SK-N-SH (cell line): Measurements from ENCODE around the gene AMPH.

Experiments
- EP300 ChIP-seq, 2 experiments: IDR thresholded peaks; 2 replicates each; pipeline versions ENCODE4 v1.4.0 to v1.6.1; 2012; ENCODE audit warnings: borderline replicate concordance in 1 of 2, low read depth in 1 of 2, low read length in 1 of 2
- NFIC ChIP-seq: IDR thresholded peaks from 2 replicates; pipeline ENCODE4 v1.4.0; 2012; ENCODE audit warnings: borderline replicate concordance
- TCF12 ChIP-seq: IDR thresholded peaks from 2 replicates; pipeline ENCODE4 v1.4.0; 2012
- TF ChIP-seq, protein P1 (sequence below): fragments of 200-600 bp; sonication (generic); IDR thresholded peaks from 2 replicates; pipeline ENCODE4 v1.6.1; 2017; ENCODE audit warnings: antibody characterized with exemption, mild to moderate bottlenecking, moderate library complexity
- TF ChIP-seq, protein P2 (sequence below): IDR thresholded peaks from 2 replicates; pipeline ENCODE4; 2012
- TF ChIP-seq, protein P3 (sequence below): IDR thresholded peaks from 2 replicates; pipeline ENCODE4 v1.6.1; 2012; ENCODE audit warnings: mild to moderate bottlenecking, low read depth, low read length, moderate library complexity

DNA sequence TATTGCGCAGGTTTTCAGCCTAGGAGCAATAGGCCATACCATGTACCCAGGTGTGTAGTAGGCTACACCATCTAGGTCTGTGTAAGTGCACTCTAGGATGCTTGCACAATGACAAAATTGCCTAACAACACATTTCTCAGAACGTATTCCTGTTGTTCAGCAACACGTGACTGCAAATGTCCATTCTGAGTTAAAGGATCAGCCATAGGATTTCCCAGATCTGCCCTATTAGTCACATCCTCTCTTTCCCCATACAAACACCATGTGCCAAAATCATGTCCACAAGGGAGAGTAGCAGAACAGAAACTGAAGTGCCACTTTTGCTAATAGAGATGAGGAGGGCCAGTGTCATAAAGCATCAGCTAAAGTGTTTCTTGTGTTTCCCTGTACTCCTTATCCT lies 42.6 kb upstream of the AMPH start:
- TF ChIP-seq, protein P1, sequence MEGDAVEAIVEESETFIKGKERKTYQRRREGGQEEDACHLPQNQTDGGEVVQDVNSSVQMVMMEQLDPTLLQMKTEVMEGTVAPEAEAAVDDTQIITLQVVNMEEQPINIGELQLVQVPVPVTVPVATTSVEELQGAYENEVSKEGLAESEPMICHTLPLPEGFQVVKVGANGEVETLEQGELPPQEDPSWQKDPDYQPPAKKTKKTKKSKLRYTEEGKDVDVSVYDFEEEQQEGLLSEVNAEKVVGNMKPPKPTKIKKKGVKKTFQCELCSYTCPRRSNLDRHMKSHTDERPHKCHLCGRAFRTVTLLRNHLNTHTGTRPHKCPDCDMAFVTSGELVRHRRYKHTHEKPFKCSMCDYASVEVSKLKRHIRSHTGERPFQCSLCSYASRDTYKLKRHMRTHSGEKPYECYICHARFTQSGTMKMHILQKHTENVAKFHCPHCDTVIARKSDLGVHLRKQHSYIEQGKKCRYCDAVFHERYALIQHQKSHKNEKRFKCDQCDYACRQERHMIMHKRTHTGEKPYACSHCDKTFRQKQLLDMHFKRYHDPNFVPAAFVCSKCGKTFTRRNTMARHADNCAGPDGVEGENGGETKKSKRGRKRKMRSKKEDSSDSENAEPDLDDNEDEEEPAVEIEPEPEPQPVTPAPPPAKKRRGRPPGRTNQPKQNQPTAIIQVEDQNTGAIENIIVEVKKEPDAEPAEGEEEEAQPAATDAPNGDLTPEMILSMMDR, result no peak
- TF ChIP-seq, protein P2, sequence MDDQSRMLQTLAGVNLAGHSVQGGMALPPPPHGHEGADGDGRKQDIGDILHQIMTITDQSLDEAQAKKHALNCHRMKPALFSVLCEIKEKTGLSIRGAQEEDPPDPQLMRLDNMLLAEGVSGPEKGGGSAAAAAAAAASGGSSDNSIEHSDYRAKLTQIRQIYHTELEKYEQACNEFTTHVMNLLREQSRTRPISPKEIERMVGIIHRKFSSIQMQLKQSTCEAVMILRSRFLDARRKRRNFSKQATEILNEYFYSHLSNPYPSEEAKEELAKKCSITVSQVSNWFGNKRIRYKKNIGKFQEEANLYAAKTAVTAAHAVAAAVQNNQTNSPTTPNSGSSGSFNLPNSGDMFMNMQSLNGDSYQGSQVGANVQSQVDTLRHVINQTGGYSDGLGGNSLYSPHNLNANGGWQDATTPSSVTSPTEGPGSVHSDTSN, result no peak
- TF ChIP-seq TCF12 (no peak), EP300 (IDR thresholded peaks at IDR 0.05; ENCODE audit: borderline replicate concordance in 1 of 2, low read depth in 1 of 2, low read length in 1 of 2) (no peak), NFIC (no peak)
- TF ChIP-seq, protein P3, sequence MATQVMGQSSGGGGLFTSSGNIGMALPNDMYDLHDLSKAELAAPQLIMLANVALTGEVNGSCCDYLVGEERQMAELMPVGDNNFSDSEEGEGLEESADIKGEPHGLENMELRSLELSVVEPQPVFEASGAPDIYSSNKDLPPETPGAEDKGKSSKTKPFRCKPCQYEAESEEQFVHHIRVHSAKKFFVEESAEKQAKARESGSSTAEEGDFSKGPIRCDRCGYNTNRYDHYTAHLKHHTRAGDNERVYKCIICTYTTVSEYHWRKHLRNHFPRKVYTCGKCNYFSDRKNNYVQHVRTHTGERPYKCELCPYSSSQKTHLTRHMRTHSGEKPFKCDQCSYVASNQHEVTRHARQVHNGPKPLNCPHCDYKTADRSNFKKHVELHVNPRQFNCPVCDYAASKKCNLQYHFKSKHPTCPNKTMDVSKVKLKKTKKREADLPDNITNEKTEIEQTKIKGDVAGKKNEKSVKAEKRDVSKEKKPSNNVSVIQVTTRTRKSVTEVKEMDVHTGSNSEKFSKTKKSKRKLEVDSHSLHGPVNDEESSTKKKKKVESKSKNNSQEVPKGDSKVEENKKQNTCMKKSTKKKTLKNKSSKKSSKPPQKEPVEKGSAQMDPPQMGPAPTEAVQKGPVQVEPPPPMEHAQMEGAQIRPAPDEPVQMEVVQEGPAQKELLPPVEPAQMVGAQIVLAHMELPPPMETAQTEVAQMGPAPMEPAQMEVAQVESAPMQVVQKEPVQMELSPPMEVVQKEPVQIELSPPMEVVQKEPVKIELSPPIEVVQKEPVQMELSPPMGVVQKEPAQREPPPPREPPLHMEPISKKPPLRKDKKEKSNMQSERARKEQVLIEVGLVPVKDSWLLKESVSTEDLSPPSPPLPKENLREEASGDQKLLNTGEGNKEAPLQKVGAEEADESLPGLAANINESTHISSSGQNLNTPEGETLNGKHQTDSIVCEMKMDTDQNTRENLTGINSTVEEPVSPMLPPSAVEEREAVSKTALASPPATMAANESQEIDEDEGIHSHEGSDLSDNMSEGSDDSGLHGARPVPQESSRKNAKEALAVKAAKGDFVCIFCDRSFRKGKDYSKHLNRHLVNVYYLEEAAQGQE, result no peak
